Lung microvascular endothelial cell (primary cell): ENCODE results near the gene HBG1. TPM values are rescaled to one million over a fixed set of nuclear protein-coding genes. Genes with fewer than 3 reads are reported as not detected.
"Not testable (repeated sequence)": the region's sequence is repeated elsewhere in the genome, so short reads cannot be mapped to it uniquely, and the experiment has no call there.

Experiments used
- DNase-seq, 2 donors: peaks; one replicate each; pipeline versions ENCODE4 v3.0.0 to v3.0.0-alpha.2; 2010; ENCODE audit warnings: low read depth in 2 of 2
- total RNA-seq: library from RNA; depleted of rRNA; stranded (reverse); fragments of >200 nt; gene quantifications from 2 replicates; pipeline ENCODE4 v1.2.1, GENCODE V29; 2014

The HBG1 gene
- total RNA-seq, 1 donor from 2014 or later: not detected

DNA sequence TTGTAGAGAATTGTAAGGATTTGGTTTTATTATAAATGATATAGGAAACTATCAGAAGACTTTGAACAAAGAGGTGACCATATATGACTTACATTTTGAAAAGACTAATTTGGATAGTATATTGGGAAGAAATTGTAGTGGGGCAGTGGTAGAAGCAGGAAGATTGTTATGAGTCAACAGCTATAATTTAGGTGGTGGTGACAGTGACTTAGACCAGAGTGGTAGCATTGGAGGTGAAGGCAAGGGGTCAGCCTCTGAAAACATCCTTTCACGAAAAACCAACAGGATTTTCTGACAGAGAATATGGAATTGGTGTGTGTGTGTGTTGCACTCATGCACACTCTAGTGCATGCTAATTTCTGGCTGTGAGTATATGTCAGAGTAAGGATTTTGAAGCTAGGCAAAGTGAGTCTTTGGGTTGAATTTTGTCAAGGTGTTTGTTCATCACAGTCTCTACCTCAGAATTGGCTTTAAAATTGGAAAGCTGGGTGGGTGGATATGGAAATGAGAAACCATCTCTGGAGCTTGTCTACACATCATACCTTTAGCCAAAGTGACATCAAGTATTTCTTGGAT is 28.2 kb upstream of the HBG1 start:
- DNase-seq: no peak

DNA sequence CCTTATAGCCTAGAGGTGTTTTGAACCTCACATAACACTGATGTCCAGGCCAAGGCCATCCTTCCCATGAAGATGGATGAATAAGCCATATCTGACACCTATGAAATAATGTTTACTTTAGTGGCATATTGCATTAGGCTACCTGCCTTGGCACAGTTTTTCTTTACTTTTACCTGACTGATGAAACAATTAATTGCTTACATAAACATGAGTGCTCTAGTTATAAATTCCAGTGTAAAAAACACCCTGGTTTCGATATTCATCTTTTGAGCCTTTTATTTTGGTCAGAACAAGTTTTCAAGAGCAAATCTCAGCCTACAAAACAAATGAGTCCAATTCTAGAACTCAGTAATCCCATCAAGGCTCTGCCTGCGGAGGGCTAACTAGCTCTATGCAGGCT is 27.0 kb upstream of the HBG1 start:
- no peak for DNase-seq

DNA sequence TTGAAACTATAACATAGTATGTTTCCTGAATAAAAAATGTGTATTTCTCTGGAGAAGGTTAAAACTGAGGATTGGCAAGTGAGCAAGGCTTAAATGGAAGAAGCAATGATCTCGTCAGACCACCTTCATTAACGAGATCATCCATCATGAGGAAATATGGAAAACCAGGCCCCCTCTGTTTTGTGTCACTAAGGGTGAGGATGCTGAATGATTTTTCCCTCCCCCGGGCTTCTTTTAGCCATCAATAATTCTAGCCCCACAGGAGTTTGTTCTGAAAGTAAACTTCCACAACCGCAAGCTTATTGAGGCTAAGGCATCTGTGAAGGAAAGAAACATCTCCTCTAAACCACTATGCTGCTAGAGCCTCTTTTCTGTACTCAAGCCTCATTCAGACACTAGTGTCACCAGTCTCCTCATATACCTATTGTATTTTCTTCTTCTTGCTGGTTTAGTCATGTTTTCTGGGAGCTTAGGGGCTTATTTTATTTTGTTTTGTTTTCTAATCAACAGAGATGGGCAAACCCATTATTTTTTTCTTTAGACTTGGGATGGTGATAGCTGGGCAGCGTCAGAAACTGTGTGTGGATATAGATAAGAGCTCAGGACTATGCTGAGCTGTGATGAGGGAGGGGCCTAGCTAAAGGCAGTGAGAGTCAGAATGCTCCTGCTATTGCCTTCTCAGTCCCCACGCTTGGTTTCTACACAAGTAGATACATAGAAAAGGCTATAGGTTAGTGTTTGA is 25.9 kb upstream of the HBG1 start:
- DNase-seq: no peak

DNA sequence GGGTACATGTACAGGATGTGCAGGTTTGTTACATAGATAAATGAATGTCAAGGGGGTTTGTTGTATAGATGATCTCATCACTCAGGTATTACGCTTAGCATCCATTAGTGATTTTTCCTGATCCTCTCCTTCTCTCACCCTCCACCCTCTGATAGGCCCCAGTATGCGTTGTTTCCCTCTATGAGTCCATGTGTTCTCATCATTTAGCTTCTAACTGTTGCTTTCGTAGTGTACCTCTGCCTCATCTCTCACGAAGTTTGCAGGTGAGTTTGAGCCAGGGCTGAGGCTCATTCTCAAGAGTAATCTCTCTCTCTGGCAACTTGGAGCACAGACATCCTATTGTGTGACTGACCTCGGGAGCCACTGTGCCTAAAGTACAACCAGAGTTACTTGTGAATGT is 24.7 kb upstream of the HBG1 start:
- DNase-seq: no peak

DNA sequence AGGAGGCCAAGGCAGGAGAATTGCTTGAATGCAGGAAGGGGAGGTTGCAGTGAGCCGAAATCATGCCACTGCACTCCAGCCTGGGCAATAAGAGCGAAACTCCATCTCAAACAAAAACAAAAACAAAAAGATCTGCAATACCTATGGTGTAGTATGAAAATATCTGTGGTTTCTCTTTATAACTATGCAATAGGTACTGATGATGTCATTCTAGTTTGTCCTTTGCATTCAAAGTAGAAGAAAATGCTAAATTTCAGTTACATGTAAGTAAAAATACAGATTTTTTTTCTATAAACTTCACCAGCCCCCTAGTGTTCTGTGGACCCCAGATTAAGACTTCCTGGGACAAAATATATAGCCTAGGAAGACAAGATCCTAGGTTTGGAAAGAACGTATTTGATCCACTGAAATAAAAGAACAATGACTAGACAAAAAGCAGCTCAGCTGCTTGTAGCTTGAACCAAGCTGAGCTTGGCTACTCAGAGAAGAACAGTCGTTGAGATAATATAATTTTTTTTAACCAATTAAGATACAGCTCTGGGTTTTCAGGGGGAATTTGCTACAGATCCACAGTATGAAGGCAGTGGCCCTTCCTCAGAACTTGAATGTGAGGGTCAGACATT is 22.8 kb upstream of the HBG1 start:
- no peak for DNase-seq

DNA sequence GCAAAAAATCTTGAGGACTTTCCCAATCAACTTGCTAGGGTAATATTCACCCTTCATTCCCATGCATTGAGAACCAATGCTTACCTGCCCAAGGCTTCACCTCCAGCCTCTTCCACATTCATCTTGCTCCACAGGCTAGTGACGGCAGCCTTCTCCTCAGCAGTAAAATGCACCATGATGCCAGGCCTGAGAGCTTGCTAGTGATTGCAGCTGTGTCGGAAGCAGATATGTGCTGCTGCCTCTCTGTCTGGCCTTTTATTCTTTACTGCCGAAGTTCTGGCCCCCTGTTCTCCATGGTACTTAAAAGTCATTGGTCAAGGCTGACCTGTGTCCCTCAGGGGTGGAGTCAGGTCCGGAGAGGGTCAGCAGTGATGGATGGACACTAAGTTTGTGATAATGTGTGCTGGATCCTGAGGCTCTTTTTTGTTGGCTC is 20.1 kb upstream of the HBG1 start, which contains the start of gene HBE1:
TSS of gene HBE1 (minus strand) at position 231 of the 433 bp plus-strand sequence. CDS start at position 176, 55 bp downstream.
- no peak for DNase-seq

DNA sequence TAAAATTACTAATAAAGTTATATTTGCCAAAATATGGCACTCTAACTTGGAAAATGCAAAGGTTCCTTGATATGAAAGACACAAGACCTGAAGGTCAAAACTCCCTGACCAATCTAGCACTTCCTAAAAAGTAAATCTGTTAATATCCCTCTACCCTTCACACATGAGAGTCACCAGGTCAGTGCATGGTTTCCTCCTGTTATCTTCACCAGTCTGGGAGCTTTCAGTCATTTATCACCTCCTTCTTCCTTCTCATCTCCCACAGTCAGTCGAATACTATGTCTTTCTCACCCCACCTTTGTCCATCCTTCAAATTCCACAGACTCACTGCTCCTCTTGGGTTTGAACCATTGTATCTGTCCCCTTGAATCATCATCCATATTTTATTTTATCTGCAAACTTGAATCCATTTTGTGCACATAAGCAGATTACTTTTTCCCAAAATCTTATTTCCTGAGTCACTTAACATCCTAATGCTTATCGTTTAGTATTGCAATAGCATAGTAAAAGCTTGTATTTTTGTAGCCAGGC is 17.4 kb upstream of the HBG1 start:
- no peak for DNase-seq

DNA sequence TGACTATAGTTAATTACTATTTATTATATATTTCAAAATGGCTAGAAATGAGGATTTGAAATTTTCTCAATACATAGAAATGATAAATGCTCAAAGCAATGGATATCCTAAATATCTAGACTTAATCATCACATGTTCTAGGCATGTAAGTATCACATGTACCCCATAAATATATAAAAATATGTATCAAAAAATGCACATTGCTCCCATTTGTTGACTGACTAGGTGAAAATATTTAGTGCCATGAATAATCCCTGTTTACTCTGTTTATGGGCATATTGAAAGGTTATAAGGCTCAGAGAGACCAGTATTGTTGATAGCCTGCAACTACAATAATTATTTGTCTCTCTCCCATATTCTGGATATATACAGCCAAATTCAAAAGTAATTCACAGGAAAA is 17.0 kb upstream of the HBG1 start:
- DNase-seq: no peak

DNA sequence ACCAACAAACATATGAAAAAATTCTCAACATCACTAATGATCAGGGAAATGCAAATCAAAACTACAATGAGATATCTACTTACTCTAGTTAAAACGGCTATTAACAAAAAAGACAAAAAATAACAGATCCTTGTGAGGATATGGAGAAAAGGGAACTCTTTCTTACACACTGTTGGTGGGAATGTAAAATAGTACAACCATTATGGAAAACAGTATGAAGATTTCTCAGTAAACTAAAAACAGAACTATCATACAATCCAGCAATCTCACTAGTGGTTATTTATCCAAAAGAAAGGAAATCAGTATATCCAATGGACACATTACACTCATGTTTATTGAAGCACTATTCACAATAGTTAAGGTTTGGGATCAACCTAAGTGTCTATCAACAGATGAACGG is 16.2 kb upstream of the HBG1 start:
- no peak for DNase-seq

DNA sequence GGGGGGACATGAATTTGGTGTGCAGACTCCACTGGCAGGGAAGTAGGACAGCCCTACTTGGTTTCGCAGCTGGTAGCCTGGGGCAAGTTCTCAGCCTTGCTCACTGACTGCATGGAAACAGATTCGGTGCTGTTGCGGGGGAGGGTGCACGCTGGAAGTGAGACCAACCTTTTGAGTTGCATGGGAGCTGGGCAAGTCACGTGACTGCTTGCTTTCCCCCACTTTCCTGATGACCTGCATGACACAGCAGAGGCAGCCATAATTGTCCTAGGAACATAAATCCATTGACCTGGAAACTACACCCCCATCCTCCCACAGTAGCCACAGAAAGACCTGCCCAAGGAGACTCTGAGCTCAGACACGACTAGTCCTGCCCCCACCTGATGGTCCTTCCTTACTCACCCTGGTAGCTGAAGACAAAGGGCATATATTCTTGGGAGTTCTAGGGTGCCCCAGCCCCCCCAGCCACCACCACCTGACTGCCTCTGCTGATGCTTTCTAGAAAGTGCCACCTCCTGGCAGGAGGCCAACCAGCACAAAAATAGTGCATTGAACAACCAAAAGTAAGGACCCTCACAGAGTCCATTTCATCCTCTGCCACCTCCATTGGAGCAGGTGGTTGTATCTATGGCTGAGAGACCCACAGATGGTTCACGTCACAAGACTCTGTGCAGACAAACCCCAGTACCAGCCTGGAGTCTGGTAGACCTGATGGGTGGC is 9.0 kb upstream of the HBG1 start:
- no peak for DNase-seq

DNA sequence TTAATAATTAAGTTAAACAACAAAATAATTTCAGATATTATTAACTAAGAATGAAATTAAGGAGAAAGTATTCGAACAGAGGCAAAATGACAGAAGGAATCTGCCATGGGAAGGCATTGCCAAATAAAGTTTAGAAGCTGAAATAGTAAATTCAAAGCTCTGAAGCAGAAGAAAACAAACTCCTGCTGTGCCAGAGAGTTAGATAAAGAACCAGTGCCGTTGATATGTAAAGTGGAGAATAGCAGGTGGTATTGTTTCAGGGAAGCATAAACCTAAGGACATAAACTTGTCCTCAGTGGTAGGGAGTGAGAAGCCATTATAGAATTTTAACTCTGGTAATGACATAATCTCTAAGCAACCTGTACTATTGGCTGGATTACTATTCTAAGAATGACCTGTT is 7.6 kb upstream of the HBG1 start:
- DNase-seq: no peak

DNA sequence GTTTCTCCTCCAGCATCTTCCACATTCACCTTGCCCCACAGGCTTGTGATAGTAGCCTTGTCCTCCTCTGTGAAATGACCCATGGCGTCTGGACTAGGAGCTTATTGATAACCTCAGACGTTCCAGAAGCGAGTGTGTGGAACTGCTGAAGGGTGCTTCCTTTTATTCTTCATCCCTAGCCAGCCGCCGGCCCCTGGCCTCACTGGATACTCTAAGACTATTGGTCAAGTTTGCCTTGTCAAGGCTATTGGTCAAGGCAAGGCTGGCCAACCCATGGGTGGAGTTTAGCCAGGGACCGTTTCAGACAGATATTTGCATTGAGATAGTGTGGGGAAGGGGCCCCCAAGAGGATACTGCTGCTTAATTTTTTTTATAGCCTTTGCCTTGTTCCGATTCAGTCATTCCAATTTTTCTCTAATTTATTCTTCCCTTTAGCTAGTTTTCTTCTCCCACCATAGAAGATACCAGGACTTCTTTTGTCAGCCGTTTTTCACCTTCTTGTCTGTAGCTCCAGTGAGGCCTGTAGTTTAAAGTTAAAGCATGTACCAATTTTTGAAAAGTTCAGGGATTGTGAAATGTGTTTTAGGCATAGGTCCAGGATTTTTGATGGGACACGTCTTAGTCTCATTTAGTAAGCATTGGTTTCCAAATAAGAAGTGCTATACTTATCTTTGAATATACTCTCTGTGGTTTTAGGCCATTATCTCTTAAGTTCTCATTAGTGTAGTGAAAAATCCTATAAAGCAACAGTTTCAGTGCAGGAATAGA is 5.2 kb upstream of the HBG1 start, which contains the start of gene HBG2:
TSS of gene HBG2 (minus strand) at position 136 of the 768 bp plus-strand sequence. CDS start at position 83, 53 bp downstream.
- not testable (repeated sequence) for DNase-seq

DNA sequence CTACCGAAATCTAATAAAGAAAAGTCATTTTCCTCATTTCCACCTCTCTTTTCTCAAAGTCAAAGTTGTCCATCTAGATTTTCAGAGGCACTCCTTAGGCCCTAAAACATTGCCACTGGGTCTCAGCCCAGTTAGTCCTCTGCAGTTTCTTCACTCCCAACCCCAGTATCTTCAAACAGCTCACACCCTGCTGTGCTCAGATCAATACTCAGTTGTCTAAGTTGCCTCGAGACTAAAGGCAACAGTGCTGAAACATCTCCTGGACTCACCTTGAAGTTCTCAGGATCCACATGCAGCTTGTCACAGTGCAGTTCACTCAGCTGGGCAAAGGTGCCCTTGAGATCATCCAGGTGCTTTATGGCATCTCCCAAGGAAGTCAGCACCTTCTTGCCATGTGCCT is 4.4 kb upstream of the HBG1 start:
- not testable (repeated sequence) for DNase-seq

DNA sequence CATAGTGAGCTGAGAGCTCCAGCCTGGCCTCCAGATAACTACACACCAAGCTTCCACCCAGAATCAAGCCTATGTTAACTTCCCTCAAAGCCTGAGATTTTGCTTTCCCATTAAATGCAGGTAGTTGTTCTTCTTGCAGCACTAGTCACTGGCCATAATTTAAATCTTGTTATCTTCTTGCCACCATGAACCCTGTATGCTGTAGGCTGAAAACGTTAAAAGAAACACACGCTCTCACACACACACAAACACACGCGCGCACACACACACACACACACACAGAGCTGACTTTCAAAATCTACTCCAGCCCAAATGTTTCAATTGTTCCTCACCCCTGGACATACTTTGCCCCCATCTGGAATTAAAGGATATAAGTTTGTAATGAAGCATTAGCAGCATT is 3.8 kb upstream of the HBG1 start:
- DNase-seq: not testable (repeated sequence)

DNA sequence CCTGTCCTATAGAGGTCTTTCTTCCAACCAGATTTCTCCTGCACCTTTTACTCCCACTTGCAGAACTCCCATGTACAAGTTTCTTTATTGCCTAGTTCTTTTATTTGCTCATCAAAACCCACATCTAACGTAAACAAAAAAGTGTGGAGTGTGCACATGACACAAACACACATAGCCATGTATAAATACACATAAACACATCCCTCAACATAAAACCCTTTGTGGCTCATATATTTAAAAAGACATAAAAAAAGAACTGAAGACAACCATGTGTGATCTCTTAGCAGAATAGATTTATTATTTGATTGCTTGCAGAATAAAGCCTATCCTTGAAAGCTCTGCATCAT is 3.2 kb upstream of the HBG1 start:
- DNase-seq: no peak

DNA sequence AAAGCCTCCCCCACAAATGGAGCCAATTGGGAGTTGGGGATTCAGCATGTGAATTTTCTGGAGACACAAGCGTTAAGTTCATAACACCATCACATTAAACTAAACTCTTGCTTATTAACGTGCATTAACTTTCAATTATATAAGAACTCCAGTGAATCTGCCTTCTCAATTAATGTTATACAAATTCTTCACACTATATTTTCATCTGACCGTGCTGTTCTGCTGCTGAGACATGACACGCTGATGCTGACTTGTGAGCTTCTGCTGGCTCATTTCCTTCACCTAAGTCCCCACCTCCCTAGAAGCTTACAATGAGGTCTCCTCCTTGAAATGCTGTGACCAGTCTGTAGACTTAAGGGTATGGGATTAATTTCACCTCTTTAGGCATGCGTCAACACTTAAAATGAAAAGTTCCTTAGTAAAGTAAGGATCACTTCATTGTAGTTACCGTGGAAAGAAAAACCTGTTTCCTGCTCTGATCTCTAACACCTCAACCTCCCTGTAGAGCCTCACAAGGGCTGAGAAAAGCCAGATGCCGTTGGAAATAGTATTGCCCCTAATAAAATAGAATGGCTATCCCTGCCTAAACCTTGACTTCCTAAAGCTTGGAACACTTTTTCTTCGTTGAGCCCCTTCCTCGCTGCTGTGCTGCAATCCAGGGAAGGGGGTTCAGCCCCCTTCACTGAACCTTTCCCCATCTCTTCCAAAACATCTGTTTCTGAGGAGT is 2.7 kb upstream of the HBG1 start:
- DNase-seq: no peak

DNA sequence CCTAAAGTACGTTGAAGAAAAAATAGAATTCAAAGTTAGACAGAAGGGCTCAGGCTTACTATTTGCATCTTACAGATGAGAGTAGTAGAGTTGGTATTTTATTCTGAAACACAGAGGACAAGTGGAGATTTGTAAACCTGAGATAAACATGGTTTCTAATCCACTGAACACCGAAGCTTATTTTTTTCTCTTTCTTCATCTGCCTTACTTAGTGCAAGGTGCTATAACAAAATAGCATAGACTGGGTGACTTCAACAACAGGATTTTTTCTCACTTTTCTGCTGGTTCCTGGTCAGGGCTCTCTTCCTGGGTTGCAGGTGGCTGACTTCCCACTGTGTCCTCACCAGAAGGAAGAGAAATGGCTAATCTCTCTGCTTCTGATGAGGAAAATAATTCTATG is 2.1 kb upstream of the HBG1 start:
- DNase-seq: no peak

DNA sequence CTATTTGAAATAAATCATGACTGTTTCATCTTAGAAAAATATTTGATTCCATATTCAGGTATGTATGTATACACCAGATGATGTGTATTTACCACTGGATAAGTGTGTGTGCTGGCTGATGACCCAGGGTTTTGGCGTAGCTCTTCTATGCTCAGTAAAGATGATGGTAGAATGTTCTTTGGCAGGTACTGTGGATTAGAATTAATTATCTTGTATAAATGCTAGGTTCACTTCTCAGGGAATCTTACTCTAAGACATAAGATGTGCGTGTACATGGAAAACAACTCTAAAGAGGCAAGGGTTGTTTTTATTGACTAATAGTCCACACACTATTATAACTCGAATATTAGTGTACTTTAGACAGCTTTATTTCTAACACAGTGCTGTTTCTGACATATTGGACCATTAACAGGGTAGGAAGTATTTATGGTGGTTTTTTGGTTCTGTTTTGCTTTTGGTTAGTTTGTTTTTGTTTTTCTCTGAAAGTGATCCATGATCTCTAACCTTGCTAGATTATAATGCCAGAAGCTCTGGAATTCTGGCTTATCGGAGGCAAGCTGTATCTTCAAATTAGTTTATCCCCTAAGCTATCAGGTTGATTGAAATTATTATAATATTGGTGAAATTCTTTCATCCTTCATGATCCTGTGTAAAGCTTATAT is 1.0 kb upstream of the HBG1 start:
- no peak for DNase-seq

DNA sequence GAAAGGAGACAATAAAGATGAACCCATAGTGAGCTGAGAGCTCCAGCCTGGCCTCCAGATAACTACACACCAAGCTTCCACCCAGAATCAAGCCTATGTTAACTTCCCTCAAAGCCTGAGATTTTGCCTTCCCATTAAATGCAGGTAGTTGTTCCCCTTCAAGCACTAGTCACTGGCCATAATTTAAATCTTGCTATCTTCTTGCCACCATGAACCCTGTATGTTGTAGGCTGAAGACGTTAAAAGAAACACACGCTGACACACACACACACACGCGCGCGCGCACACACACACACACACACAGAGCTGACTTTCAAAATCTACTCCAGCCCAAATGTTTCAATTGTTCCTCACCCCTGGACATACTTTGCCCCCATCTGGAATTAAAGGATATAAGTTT is 1.2 kb downstream of the HBG1 start:
- DNase-seq: not testable (repeated sequence)
